H9 (cell line): ENCODE data around the gene CDH4. TPM values are rescaled to one million over a fixed set of nuclear protein-coding genes. Genes with fewer than 3 reads are reported as not detected.

Experiments used
- DNase-seq: peaks from one replicate; pipeline ENCODE4 v3.0.0-alpha.2; 2017
- H2AFZ ChIP-seq: one replicate; pipeline ENCODE4 v1.6.1; 2013; ENCODE audit warnings: mild to moderate bottlenecking, low read length, control low read depth, moderate library complexity
- H2AK5ac ChIP-seq: 2 replicates; pipeline ENCODE4 v1.6.1; 2013; ENCODE audit warnings: low read length, control low read depth, mixed read lengths; ENCODE audit not compliant: insufficient read length
- H2BK120ac ChIP-seq: one replicate; pipeline ENCODE4 v1.6.1; 2013; ENCODE audit warnings: low read depth, mild to moderate bottlenecking, low read length, control low read depth, inconsistent platforms; ENCODE audit not compliant: poor library complexity, severe bottlenecking
- H2BK12ac ChIP-seq: 2 replicates; pipeline ENCODE4 v1.6.1; 2013; ENCODE audit warnings: low read length, control low read depth, mixed read lengths, low read depth; ENCODE audit not compliant: insufficient read length
- H2BK15ac ChIP-seq: 2 replicates; pipeline ENCODE4 v1.6.1; 2013; ENCODE audit warnings: low read depth, low read length, control low read depth
- H2BK20ac ChIP-seq: one replicate; pipeline ENCODE4 v1.6.1; 2013; ENCODE audit warnings: low read depth, mild to moderate bottlenecking, low read length, control low read depth, inconsistent platforms; ENCODE audit not compliant: poor library complexity, severe bottlenecking
- H2BK5ac ChIP-seq: 2 replicates; pipeline ENCODE4 v1.6.1; 2013; ENCODE audit warnings: low read length, control low read depth, mixed read lengths; ENCODE audit not compliant: insufficient read length
- H3K14ac ChIP-seq: 2 replicates; pipeline ENCODE4 v1.6.1; 2013; ENCODE audit warnings: low read length, control low read depth; ENCODE audit not compliant: insufficient read depth
- H3K18ac ChIP-seq: 2 replicates; pipeline ENCODE4 v1.6.1; 2013; ENCODE audit warnings: low read depth, mild to moderate bottlenecking, mixed read lengths, low read length, control low read depth; ENCODE audit not compliant: insufficient read length
- H3K23ac ChIP-seq: 2 replicates; pipeline ENCODE4 v1.6.1; 2013; ENCODE audit warnings: low read length, control low read depth, mixed read lengths, low read depth; ENCODE audit not compliant: insufficient read length
- H3K23me2 ChIP-seq: 2 replicates; pipeline ENCODE4 v1.6.1; 2013; ENCODE audit warnings: low read depth, mild to moderate bottlenecking, mixed read lengths, low read length, control low read depth; ENCODE audit not compliant: insufficient read length, poor library complexity, severe bottlenecking
- H3K27ac ChIP-seq: 2 replicates; pipeline ENCODE4 v1.5.1; 2013; ENCODE audit warnings: low read length, control low read depth, mixed read lengths, low read depth; ENCODE audit not compliant: insufficient read length
- H3K27me3 ChIP-seq: 2 replicates; pipeline ENCODE4 v1.6.1; 2013; ENCODE audit warnings: low read length, control low read depth, inconsistent platforms; ENCODE audit not compliant: insufficient read depth
- H3K4ac ChIP-seq: 2 replicates; pipeline ENCODE4 v1.6.1; 2013; ENCODE audit warnings: low read depth, mild to moderate bottlenecking, control low read depth, inconsistent platforms, low read length, moderate library complexity
- H3K4me1 ChIP-seq: 2 replicates; pipeline ENCODE4 v1.6.1; 2013; ENCODE audit warnings: low read length, control low read depth, inconsistent platforms; ENCODE audit not compliant: insufficient read depth
- H3K4me2 ChIP-seq: 2 replicates; pipeline ENCODE4 v1.6.1; 2013; ENCODE audit warnings: low read length, control low read depth, mixed read lengths; ENCODE audit not compliant: insufficient read length, insufficient read depth
- H3K56ac ChIP-seq: 2 replicates; pipeline ENCODE4 v1.6.1; 2013; ENCODE audit warnings: low read depth, mild to moderate bottlenecking, mixed read lengths, low read length, control low read depth; ENCODE audit not compliant: insufficient read length
- H3K79me1 ChIP-seq: 2 replicates; pipeline ENCODE4 v1.6.1; 2013; ENCODE audit warnings: low read depth, mild to moderate bottlenecking, moderate library complexity, low read length, control low read depth, inconsistent platforms; ENCODE audit not compliant: insufficient read depth, poor library complexity, severe bottlenecking
- H3K79me2 ChIP-seq: 2 replicates; pipeline ENCODE4 v1.6.1; 2013; ENCODE audit warnings: low read length, control low read depth, inconsistent platforms; ENCODE audit not compliant: insufficient read depth
- H3K9ac ChIP-seq: 2 replicates; pipeline ENCODE4 v1.6.1; 2013; ENCODE audit warnings: low read length, control low read depth, mixed read lengths; ENCODE audit not compliant: insufficient read length; ENCODE audit errors: extremely low read depth
- H3K9me3 ChIP-seq: one replicate; pipeline ENCODE4 v1.6.1; 2013; ENCODE audit warnings: low read depth, low read length, inconsistent platforms; ENCODE audit not compliant: control insufficient read depth
- H3T11ph ChIP-seq: one replicate; pipeline ENCODE4 v1.6.1; 2013; ENCODE audit warnings: mild to moderate bottlenecking, low read length, control low read depth, inconsistent platforms
- H4K20me1 ChIP-seq: one replicate; pipeline ENCODE4 v1.6.1; 2013; ENCODE audit not compliant: control insufficient read depth, insufficient read length, insufficient read depth
- H4K5ac ChIP-seq: 2 replicates; pipeline ENCODE4 v1.6.1; 2013; ENCODE audit warnings: low read depth, mild to moderate bottlenecking, mixed read lengths, low read length, control low read depth; ENCODE audit not compliant: insufficient read length
- H4K8ac ChIP-seq: replicated peaks from 2 replicates; pipeline ENCODE4 v1.6.1; 2013; ENCODE audit warnings: low read length, control low read depth, mixed read lengths, low read depth; ENCODE audit not compliant: insufficient read length
- H4K91ac ChIP-seq: 2 replicates; pipeline ENCODE4 v1.6.1; 2013; ENCODE audit warnings: low read depth, mild to moderate bottlenecking, moderate library complexity, mixed read lengths, low read length, control low read depth; ENCODE audit not compliant: insufficient read length
- H3K27ac Mint-ChIP-seq, 3 experiments: 2 replicates in 2 of 3; 3 replicates in 1 of 3; pipeline ENCODE4 v1.8.0; 2020 to 2021; ENCODE audit warnings: mixed read lengths in 3 of 3, mild to moderate bottlenecking in 1 of 3, moderate library complexity in 1 of 3
- H3K27me3 Mint-ChIP-seq: 2 replicates; pipeline ENCODE4 v1.8.0; 2021; ENCODE audit warnings: low read depth, mild to moderate bottlenecking, moderate library complexity, mixed read lengths
- H3K36me3 Mint-ChIP-seq, 3 experiments: 2 replicates in 2 of 3; 3 replicates in 1 of 3; pipeline ENCODE4 v1.8.0; 2020 to 2021; ENCODE audit warnings: low read depth in 3 of 3, mixed read lengths in 3 of 3; ENCODE audit not compliant: insufficient read depth in 1 of 3
- H3K4me1 Mint-ChIP-seq, 2 experiments: 2 replicates each; pipeline ENCODE4 v1.8.0; 2020; ENCODE audit warnings: mixed read lengths in 2 of 2
- H3K4me3 Mint-ChIP-seq, 2 experiments: 2 replicates in 1 of 2; 3 replicates in 1 of 2; pipeline ENCODE4 v1.8.0; 2020 to 2021; ENCODE audit warnings: mild to moderate bottlenecking in 2 of 2, mixed read lengths in 2 of 2, moderate library complexity in 1 of 2
- H3K9me3 Mint-ChIP-seq, 2 experiments: 2 replicates in 1 of 2; 3 replicates in 1 of 2; pipeline ENCODE4 v1.8.0; 2020; ENCODE audit warnings: mild to moderate bottlenecking in 2 of 2, mixed read lengths in 2 of 2, moderate library complexity in 1 of 2
- CTCF ChIP-seq: fragments of 200-600 bp; sonication (generic); conservative IDR thresholded peaks from 3 replicates; pipeline ENCODE4 v1.8.0; 2021; ENCODE audit warnings: antibody characterized with exemption, mild to moderate bottlenecking
- WGBS: extraction: QIAGEN DNeasy Blood & Tissue Kit; methylation state at CpG from one replicate; pipeline ENCODE4 v1.1.7; 2013; ENCODE audit warnings: missing lambda C conversion rate, low lambda C conversion rate, mixed read lengths; ENCODE audit not compliant: insufficient read length; ENCODE audit errors: extremely low coverage; 5-methylcytosine and 5-hydroxymethylcytosine counted together
- total RNA-seq: library from RNA; stranded (reverse); gene quantifications from 2 replicates; pipeline ENCODE4 v1.2.1, GENCODE V29; 2021

The CDH4 gene
- total RNA-seq, 1 experiment from 2014 or later: 3.0 TPM

GRCh38 chr20:61739086-61739831 lies 487.2 kb downstream of the CDH4 start:
- Mint-ChIP-seq H3K27ac (no peak overlapping the region), H3K4me3 (no peak overlapping the region)
- no peak for TF ChIP-seq CTCF

More at GRCh38 chr20:61739086-61739831, 487.2 kb downstream of the CDH4 start:
- Histone ChIP-seq H2AK5ac (no peak overlapping the region), H3K4me2 (no peak overlapping the region), H3T11ph (no peak overlapping the region), H2BK120ac (no peak overlapping the region), H2BK12ac (no peak overlapping the region), H2BK5ac (no peak overlapping the region), H3K79me1 (no peaks in the 10 kb centered on the region), H4K8ac (no peak overlapping the region), H2BK20ac (no peak overlapping the region), H3K27ac (no peak overlapping the region), H4K91ac (no peak overlapping the region), H3K27me3 (peaks cover 2% of the 10 kb centered on the region; the same call in 1 of the 2 replicates), H3K56ac (no peak overlapping the region), H3K14ac (no peak overlapping the region), H3K18ac (no peak overlapping the region), H3K23ac (no peak overlapping the region), H2AFZ (no peak overlapping the region), H3K9me3 (no peaks in the 10 kb centered on the region), H3K79me2 (no peaks in the 10 kb centered on the region), H2BK15ac (no peak overlapping the region), H3K4ac (no peak overlapping the region), H3K23me2 (no peaks in the 10 kb centered on the region), H4K20me1 (no peaks in the 10 kb centered on the region), H4K5ac (no peak overlapping the region), H3K9ac (no peak overlapping the region), H3K4me1 (no peaks in the 10 kb centered on the region)
- Mint-ChIP-seq H3K27me3 (peaks cover 46% of the 10 kb centered on the region), H3K9me3 (no peaks in the 10 kb centered on the region), H3K36me3 (no peaks in the 10 kb centered on the region), H3K4me1 (no peaks in the 10 kb centered on the region)
- DNase-seq: no peak
- no CpG with 5 or more reads among the region's 19 CpGs for WGBS
